GM18873 (cell line): ENCODE data around the gene LIPJ.

Experiments
- ATAC-seq: cut with Tn5 transposase; IDR thresholded peaks from one replicate; pipeline ENCODE4 v1.9.1; 2021; ENCODE audit warnings: mild to moderate bottlenecking, moderate library complexity, moderate number of reproducible peaks; ENCODE audit not compliant: unreplicated experiment, low FRiP score

The LIPJ gene

GRCh38 chr10:88594482-88594881, 7.9 kb downstream of the LIPJ start:
- ATAC-seq, result no peak

GRCh38 chr10:88598055-88598454, 11.5 kb downstream of the LIPJ start:
- ATAC-seq, result peak; percentile 83

- ATAC-seq, result no peak
These were observed 21.6 kb downstream of the LIPJ start for GRCh38 chr10:88608052-88608732.

GRCh38 chr10:88608780-88609179, 22.2 kb downstream of the LIPJ start:
- ATAC-seq, result no peak

GRCh38 chr10:88616250-88616977, 29.9 kb downstream of the LIPJ start:
- no peak for ATAC-seq

- no peak for ATAC-seq
These were observed 31.3 kb downstream of the LIPJ start for GRCh38 chr10:88617772-88618300.

- ATAC-seq, result no peak
These were observed 31.9 kb downstream of the LIPJ start for GRCh38 chr10:88618496-88618895.

GRCh38 chr10:88620441-88620840, 33.9 kb downstream of the LIPJ start:
- no peak for ATAC-seq

GRCh38 chr10:88623835-88624234, 37.3 kb downstream of the LIPJ start:
- ATAC-seq, result no peak

- ATAC-seq, result no peak
These were observed 38.3 kb downstream of the LIPJ start for GRCh38 chr10:88624840-88625239.

GRCh38 chr10:88640186-88640585, 53.6 kb downstream of the LIPJ start:
- ATAC-seq, result no peak

GRCh38 chr10:88642209-88642608, 55.6 kb downstream of the LIPJ start:
- ATAC-seq, result no peak

- no peak for ATAC-seq
These were observed 56.4 kb downstream of the LIPJ start for GRCh38 chr10:88642963-88643362.

GRCh38 chr10:88647061-88647615, 60.6 kb downstream of the LIPJ start:
- no peak for ATAC-seq

GRCh38 chr10:88651101-88651551, 64.6 kb downstream of the LIPJ start:
- no peak for ATAC-seq

- ATAC-seq, result no peak
These were observed 66.1 kb downstream of the LIPJ start for GRCh38 chr10:88652616-88653015.
